ENCODE measurements around the gene TDRD7.

DNA sequence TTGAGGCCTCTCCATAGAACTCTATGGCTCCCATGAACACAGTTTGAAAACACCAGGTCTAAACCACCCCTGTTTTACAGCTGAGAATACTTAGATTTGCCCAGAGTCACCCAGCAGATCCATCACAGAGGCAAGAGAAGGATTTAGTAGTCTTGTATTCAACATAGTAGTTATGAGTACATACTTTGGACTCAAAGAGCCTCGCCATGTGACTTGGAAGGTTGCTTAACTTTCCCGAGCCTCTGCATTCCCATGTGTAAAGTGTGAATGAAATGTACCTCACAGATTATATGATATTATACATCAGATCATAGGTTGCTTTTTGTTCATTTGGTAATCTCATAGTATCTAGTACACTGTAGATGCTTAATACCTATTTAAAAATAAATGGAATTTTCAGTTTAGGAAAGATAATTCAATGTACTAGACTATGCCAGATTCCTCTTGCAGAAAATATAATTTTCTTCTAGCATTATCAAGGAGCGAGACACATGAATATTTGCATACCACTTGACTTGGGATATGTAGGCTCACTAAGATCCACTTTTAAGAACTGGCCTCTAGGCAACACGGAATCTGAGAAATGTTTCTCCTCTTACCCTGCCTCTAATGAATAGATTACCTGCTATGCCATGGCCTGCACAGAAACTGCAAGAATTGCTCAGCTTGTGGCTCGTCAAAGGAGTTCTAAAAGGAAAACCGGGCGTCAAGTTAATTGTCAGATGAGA lies 18.6 kb downstream of the TDRD7 start:
- TF ChIP-seq, protein P1, sequence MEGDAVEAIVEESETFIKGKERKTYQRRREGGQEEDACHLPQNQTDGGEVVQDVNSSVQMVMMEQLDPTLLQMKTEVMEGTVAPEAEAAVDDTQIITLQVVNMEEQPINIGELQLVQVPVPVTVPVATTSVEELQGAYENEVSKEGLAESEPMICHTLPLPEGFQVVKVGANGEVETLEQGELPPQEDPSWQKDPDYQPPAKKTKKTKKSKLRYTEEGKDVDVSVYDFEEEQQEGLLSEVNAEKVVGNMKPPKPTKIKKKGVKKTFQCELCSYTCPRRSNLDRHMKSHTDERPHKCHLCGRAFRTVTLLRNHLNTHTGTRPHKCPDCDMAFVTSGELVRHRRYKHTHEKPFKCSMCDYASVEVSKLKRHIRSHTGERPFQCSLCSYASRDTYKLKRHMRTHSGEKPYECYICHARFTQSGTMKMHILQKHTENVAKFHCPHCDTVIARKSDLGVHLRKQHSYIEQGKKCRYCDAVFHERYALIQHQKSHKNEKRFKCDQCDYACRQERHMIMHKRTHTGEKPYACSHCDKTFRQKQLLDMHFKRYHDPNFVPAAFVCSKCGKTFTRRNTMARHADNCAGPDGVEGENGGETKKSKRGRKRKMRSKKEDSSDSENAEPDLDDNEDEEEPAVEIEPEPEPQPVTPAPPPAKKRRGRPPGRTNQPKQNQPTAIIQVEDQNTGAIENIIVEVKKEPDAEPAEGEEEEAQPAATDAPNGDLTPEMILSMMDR (IDR thresholded peaks at IDR 0.05): no peak
- TF ChIP-seq POLR2AphosphoS5 (IDR thresholded peaks at IDR 0.05) (no peak), POLR2A (IDR thresholded peaks at IDR 0.05) (no peak)

Measured in prostate gland (tissue), 2 donors.